HL-60 (cell line): ENCODE data around the gene ZNF469.

Experiments used
- CTCF ChIP-seq: IDR thresholded peaks from one replicate; pipeline ENCODE4 v1.5.1; 2011; ENCODE audit warnings: low read length, control low read depth, inconsistent platforms; ENCODE audit not compliant: insufficient read depth
- POLR2AphosphoS5 ChIP-seq: IDR thresholded peaks from 2 replicates; pipeline ENCODE4 v1.6.1; 2012; ENCODE audit warnings: low read depth
- REST ChIP-seq: IDR thresholded peaks from 2 replicates; pipeline ENCODE4 v1.6.1; 2012; ENCODE audit warnings: low read depth; ENCODE audit not compliant: insufficient replicate concordance

GRCh38 chr16:88373211-88373610, 9.5 kb upstream of the ZNF469 start:
- no peak for TF ChIP-seq CTCF
- TF ChIP-seq POLR2AphosphoS5, result no peak
- TF ChIP-seq REST, result no peak
